PC-3 (cell line): ENCODE data around the gene PHTF2. TPM values are rescaled to one million over a fixed set of nuclear protein-coding genes. Genes with fewer than 3 reads are reported as not detected.
A peak's percentile ranks its signal among the peaks of the same experiment; 100 is the strongest.

ENCODE experiments used
- ATAC-seq: fragments of 200-7000 bp; cut with Tn5 transposase; 2 replicates; pipeline ENCODE4 v1.9.1; 2020; ENCODE audit warnings: mild to moderate bottlenecking, moderate library complexity
- BruUV-seq: library from RNA; stranded (reverse); fragments of 400-500 nt; replicated peaks from 2 replicates; lab custom pipeline; 2021; lab: Mats Ljungman, UMichigan
- CTCF ChIA-PET: fragments of 300-600 bp; sonication (Branson Sonifier 250); formaldehyde crosslinking; loops from one replicate; lab custom pipeline; 2022; ENCODE audit warnings: antibody characterized with exemption; lab: Charles Lee
- POLR2A ChIA-PET: fragments of 300-600 bp; sonication (Branson Sonifier 250); formaldehyde crosslinking; loops from one replicate; lab custom pipeline; 2022; ENCODE audit warnings: antibody characterized with exemption; ENCODE audit not compliant: unreplicated experiment; lab: Charles Lee
- DNase-seq: peaks from one replicate; pipeline ENCODE4 v3.0.0-alpha.2; 2015
- H2AFZ ChIP-seq: fragments of 300-600 bp; sonication (generic); 2 replicates; pipeline ENCODE4 v1.6.0; 2016; ENCODE audit warnings: antibody characterized with exemption, low read length
- H3F3A ChIP-seq: fragments of 300-600 bp; sonication (generic); one replicate; pipeline ENCODE4 v1.6.0; 2017; ENCODE audit warnings: antibody characterized with exemption, low read length, control low read depth, mild to moderate bottlenecking; ENCODE audit not compliant: unreplicated experiment
- H3K27ac ChIP-seq: fragments of 300-600 bp; sonication (generic); 2 replicates; pipeline ENCODE4 v1.5.1; 2016; ENCODE audit warnings: mild to moderate bottlenecking, low read length
- H3K27me3 ChIP-seq: fragments of 300-600 bp; sonication (generic); 2 replicates; pipeline ENCODE4 v1.6.1; 2016; ENCODE audit warnings: low read length, mixed read lengths
- H3K36me3 ChIP-seq: fragments of 300-600 bp; sonication (generic); 2 replicates; pipeline ENCODE4 v1.6.1; 2016; ENCODE audit warnings: low read depth, mixed run types, low read length, mixed read lengths
- H3K4me1 ChIP-seq: fragments of 300-600 bp; sonication (generic); 2 replicates; pipeline ENCODE4 v1.5.1; 2016; ENCODE audit warnings: low read length; ENCODE audit not compliant: insufficient read depth
- H3K4me2 ChIP-seq: fragments of 300-600 bp; sonication (generic); 2 replicates; pipeline ENCODE4 v1.6.0; 2016; ENCODE audit warnings: low read length
- H3K4me3 ChIP-seq: fragments of 300-600 bp; sonication (generic); 2 replicates; pipeline ENCODE4 v1.5.1; 2016; ENCODE audit warnings: mild to moderate bottlenecking, low read length, mixed read lengths
- H3K79me2 ChIP-seq: fragments of 300-600 bp; sonication (generic); 2 replicates; pipeline ENCODE4 v1.6.1; 2017; ENCODE audit warnings: low read length, mixed read lengths
- H3K9ac ChIP-seq: fragments of 300-600 bp; sonication (generic); 2 replicates; pipeline ENCODE4 v1.6.0; 2016; ENCODE audit warnings: mild to moderate bottlenecking, low read length
- H3K9me2 ChIP-seq: fragments of 300-600 bp; sonication (generic); replicated peaks from 2 replicates; pipeline ENCODE4 v1.6.1; 2016; ENCODE audit warnings: mixed run types, low read length, mixed read lengths
- H3K9me3 ChIP-seq: fragments of 300-600 bp; sonication (generic); 2 replicates; pipeline ENCODE4 v1.6.1; 2016; ENCODE audit warnings: low read length, mixed read lengths
- H4K20me1 ChIP-seq: fragments of 300-600 bp; sonication (generic); 2 replicates; pipeline ENCODE4 v1.6.1; 2016; ENCODE audit warnings: low read length, mixed read lengths
- EZH2 ChIP-seq: fragments of 300-600 bp; sonication (generic); IDR thresholded peaks from one replicate; pipeline ENCODE4 v1.6.1; 2017; ENCODE audit warnings: antibody characterized with exemption, mild to moderate bottlenecking, low read length; ENCODE audit not compliant: unreplicated experiment
- EZH2phosphoT487 ChIP-seq: fragments of 300-600 bp; sonication (generic); IDR thresholded peaks from 2 replicates; pipeline ENCODE4 v1.6.1; 2018; ENCODE audit warnings: mild to moderate bottlenecking, antibody characterized with exemption, low read length, borderline replicate concordance
- intact Hi-C: fragments of 100-400 bp; cut with micrococcal nuclease; formaldehyde crosslinking; loops from 2 replicates; pipeline ENCODE4 v1.9.0; 2023
- total RNA-seq: library from RNA; depleted of rRNA; stranded (reverse); fragments of >200 nt; gene quantifications from 2 replicates; pipeline ENCODE4 v1.2.3, GENCODE V29; 2014
- TF ChIP-seq, protein P1 (sequence below): fragments of 300-600 bp; sonication (generic); conservative IDR thresholded peaks from 2 replicates; pipeline ENCODE4 v1.5.1; 2017; ENCODE audit warnings: antibody characterized with exemption, low read depth, mild to moderate bottlenecking, low read length

The PHTF2 gene
- total RNA-seq, 1 experiment from 2014 or later: 20.4 TPM

DNA sequence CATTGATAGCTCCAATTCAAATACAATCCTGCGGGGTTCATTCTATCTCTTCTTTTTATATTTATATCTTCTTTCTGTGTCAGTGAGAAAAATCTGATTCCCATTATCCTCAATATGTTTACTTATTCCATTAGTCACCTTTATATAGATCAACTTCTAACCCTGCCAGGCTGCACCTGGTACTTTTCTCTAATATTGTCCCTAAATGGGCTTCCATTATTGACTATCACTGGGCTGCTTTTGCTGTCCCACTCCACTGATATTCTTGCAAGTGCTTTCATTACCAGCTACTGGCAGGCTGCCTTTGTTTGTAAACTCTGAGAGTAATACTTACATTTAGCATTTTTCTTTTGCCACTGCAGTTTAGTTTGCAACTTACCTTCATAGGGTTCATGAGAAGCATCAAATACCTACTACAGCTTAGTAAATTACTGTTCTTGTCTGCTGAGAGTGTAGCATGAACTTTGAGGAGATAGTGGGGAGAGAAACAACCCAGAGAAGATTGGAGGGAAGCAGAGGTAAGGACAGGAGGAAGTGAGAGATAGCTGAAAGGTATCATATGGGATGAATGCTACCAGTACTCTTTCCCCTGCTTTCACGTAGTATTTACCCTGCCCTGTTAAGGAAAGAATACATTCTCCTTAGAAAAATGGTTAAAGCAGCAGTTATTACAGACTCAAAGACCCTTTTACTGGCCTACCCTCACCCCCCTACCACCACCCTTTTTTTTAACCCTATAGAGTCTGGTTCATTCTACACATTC, 119.1 kb downstream of the PHTF2 start:
- no TSS peak for BruUV-seq
- peak; percentile 64 for ATAC-seq
- H3K4me2 ChIP-seq: peak overlapping the region; percentile 17; the same call in 1 of the 2 replicates
- H3F3A ChIP-seq: no peaks in the 10 kb centered on the region
- H3K9ac ChIP-seq: no peak overlapping the region
- H4K20me1 ChIP-seq: no peaks in the 10 kb centered on the region
- POLR2A ChIA-PET: interaction anchor here (0.6 kb wide), 1 partner anchor 152 kb away, joined by 3 read pairs; no protein-coding TSS in a partner anchor
- H3K4me1 ChIP-seq: peaks cover 14% of the 10 kb centered on the region
- no peaks in the 10 kb centered on the region for H3K27me3 ChIP-seq
- no peaks in the 10 kb centered on the region for H3K36me3 ChIP-seq
- CTCF ChIA-PET: no interaction called here
- H3K4me3 ChIP-seq: no peak overlapping the region
- H3K9me2 ChIP-seq: no peaks in the 10 kb centered on the region
- H3K9me3 ChIP-seq: no peaks in the 10 kb centered on the region
- no peak overlapping the region for H3K27ac ChIP-seq
- no peak overlapping the region for H2AFZ ChIP-seq
- intact Hi-C loops: no loop called here
- TF ChIP-seq EZH2phosphoT487 (no peak), EZH2 (no peak)
- TF ChIP-seq, protein P1, sequence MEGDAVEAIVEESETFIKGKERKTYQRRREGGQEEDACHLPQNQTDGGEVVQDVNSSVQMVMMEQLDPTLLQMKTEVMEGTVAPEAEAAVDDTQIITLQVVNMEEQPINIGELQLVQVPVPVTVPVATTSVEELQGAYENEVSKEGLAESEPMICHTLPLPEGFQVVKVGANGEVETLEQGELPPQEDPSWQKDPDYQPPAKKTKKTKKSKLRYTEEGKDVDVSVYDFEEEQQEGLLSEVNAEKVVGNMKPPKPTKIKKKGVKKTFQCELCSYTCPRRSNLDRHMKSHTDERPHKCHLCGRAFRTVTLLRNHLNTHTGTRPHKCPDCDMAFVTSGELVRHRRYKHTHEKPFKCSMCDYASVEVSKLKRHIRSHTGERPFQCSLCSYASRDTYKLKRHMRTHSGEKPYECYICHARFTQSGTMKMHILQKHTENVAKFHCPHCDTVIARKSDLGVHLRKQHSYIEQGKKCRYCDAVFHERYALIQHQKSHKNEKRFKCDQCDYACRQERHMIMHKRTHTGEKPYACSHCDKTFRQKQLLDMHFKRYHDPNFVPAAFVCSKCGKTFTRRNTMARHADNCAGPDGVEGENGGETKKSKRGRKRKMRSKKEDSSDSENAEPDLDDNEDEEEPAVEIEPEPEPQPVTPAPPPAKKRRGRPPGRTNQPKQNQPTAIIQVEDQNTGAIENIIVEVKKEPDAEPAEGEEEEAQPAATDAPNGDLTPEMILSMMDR: no peak
- DNase-seq: peak; percentile 11
- H3K79me2 ChIP-seq: no peaks in the 10 kb centered on the region

DNA sequence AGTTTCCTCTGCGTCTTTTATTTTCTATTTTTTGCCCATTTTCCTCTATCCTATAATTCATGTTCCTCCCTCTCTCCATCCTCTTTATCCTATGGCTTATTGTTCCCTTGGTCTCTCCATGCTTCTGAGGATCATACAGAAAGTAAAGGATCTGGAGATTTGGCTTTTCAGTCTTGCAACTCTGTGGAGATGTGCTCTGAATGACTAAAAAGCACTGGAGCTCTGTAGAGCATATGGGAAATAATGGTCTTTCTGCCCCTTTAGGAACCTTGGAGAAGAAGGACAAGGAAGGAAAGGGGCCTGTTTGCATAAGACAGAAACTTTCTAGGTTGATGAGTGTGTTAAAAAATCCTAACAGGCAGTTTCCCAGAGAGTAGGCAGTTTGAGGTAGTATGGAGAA, 120.1 kb downstream of the PHTF2 start:
- POLR2A ChIA-PET: no interaction called here
- Histone ChIP-seq H3K4me3 (no peak overlapping the region), H3K79me2 (no peaks in the 10 kb centered on the region), H3K27ac (no peak overlapping the region), H3K9me2 (no peaks in the 10 kb centered on the region), H3K27me3 (no peaks in the 10 kb centered on the region), H3K4me2 (no peak overlapping the region), H3K9me3 (no peaks in the 10 kb centered on the region), H3K9ac (no peak overlapping the region), H4K20me1 (no peaks in the 10 kb centered on the region), H2AFZ (no peak overlapping the region), H3K36me3 (no peaks in the 10 kb centered on the region; the same call in 1 of the 2 replicates), H3K4me1 (peaks cover 14% of the 10 kb centered on the region), H3F3A (no peaks in the 10 kb centered on the region)
- TF ChIP-seq EZH2 (no peak), EZH2phosphoT487 (no peak)
- TF ChIP-seq, protein P1: no peak
- DNase-seq (no peak), ATAC-seq (no peak)
- CTCF ChIA-PET: no interaction called here
- BruUV-seq: no TSS peak
- intact Hi-C loops: no loop called here

GRCh38 chr7:77923419-77923818, 124.8 kb downstream of the PHTF2 start:
- CTCF ChIA-PET: no interaction called here
- Histone ChIP-seq H3K4me2 (no peak overlapping the region), H3F3A (no peaks in the 10 kb centered on the region), H3K27ac (no peak overlapping the region), H3K4me3 (no peak overlapping the region), H3K9ac (no peak overlapping the region), H3K79me2 (no peaks in the 10 kb centered on the region), H3K4me1 (no peaks in the 10 kb centered on the region), H3K9me2 (no peaks in the 10 kb centered on the region), H2AFZ (no peak overlapping the region), H3K36me3 (no peaks in the 10 kb centered on the region; the same call in 1 of the 2 replicates), H3K9me3 (no peaks in the 10 kb centered on the region), H3K27me3 (no peaks in the 10 kb centered on the region), H4K20me1 (no peaks in the 10 kb centered on the region)
- ATAC-seq: no peak
- BruUV-seq: no TSS peak
- POLR2A ChIA-PET: no interaction called here
- TF ChIP-seq, protein P1: no peak
- TF ChIP-seq EZH2phosphoT487 (no peak), EZH2 (no peak)
- DNase-seq: no peak
- intact Hi-C loops: no loop called here
